Mesenchymal stem cell (in vitro differentiated cells and primary cell): ENCODE measurements around the gene GALNT3.

Experiments used
- DNase-seq: peaks from one replicate; pipeline ENCODE4 v3.0.0-alpha.2; 2013
- H2AFZ ChIP-seq: one replicate; pipeline ENCODE4 v1.6.1; 2013; ENCODE audit warnings: low read depth, mild to moderate bottlenecking, control low read depth, inconsistent platforms, low read length, moderate library complexity
- H2AK5ac ChIP-seq: 2 replicates; pipeline ENCODE4 v1.6.1; 2013; ENCODE audit warnings: low read length, moderate library complexity, mild to moderate bottlenecking, inconsistent platforms; ENCODE audit not compliant: severe bottlenecking
- H2BK120ac ChIP-seq: one replicate; pipeline ENCODE4 v1.6.1; 2013; ENCODE audit warnings: low read depth, mild to moderate bottlenecking, inconsistent platforms, low read length, moderate library complexity
- H2BK12ac ChIP-seq, 2 experiments: one replicate each; pipeline ENCODE4 v1.6.1; 2013; ENCODE audit warnings: inconsistent platforms in 2 of 2, low read length in 2 of 2, mild to moderate bottlenecking in 2 of 2, moderate library complexity in 2 of 2, control low read depth in 1 of 2
- H2BK15ac ChIP-seq: one replicate; pipeline ENCODE4 v1.6.1; 2013; ENCODE audit warnings: mild to moderate bottlenecking, low read depth, inconsistent platforms; ENCODE audit not compliant: poor library complexity, severe bottlenecking
- H2BK5ac ChIP-seq: 2 replicates; pipeline ENCODE4 v1.6.1; 2013; ENCODE audit warnings: low read depth, mild to moderate bottlenecking, low read length, control low read depth, inconsistent platforms; ENCODE audit not compliant: poor library complexity, severe bottlenecking
- H3K14ac ChIP-seq, 2 experiments: one replicate each; pipeline ENCODE4 v1.6.1; 2013; ENCODE audit warnings: inconsistent platforms in 2 of 2, low read length in 2 of 2, control low read depth in 1 of 2, mild to moderate bottlenecking in 1 of 2, moderate library complexity in 1 of 2
- H3K18ac ChIP-seq, 2 experiments: one replicate each; pipeline ENCODE4 v1.6.1; 2013; ENCODE audit warnings: inconsistent platforms in 2 of 2, low read length in 2 of 2, control low read depth in 1 of 2, low read depth in 1 of 2, mild to moderate bottlenecking in 1 of 2
- H3K23ac ChIP-seq, 2 experiments: one replicate each; pipeline ENCODE4 v1.6.1; 2013; ENCODE audit warnings: inconsistent platforms in 2 of 2, low read length in 2 of 2, mild to moderate bottlenecking in 2 of 2, moderate library complexity in 2 of 2, control low read depth in 1 of 2
- H3K27ac ChIP-seq: 2 replicates; pipeline ENCODE4 v1.5.1; 2013; ENCODE audit warnings: mild to moderate bottlenecking, moderate library complexity, low read length, control low read depth, inconsistent platforms; ENCODE audit not compliant: poor library complexity, severe bottlenecking
- H3K27me3 ChIP-seq, 2 experiments: 2 replicates each; pipeline versions ENCODE4 v1.6.1 to v1.7.0; 2013; ENCODE audit warnings: low read length in 2 of 2, mild to moderate bottlenecking in 2 of 2, moderate library complexity in 2 of 2, control low read depth in 1 of 2, inconsistent platforms in 1 of 2; ENCODE audit not compliant: control insufficient read depth in 1 of 2, insufficient read depth in 1 of 2
- H3K36me3 ChIP-seq, 2 experiments: 2 replicates each; pipeline versions ENCODE4 v1.6.1 to v1.7.0; 2013; ENCODE audit warnings: low read length in 2 of 2, control low read depth in 1 of 2, inconsistent platforms in 1 of 2, low read depth in 1 of 2, mild to moderate bottlenecking in 1 of 2; ENCODE audit not compliant: insufficient read depth in 2 of 2, control insufficient read depth in 1 of 2
- H3K4ac ChIP-seq, 2 experiments: one replicate each; pipeline ENCODE4 v1.6.1; 2013; ENCODE audit warnings: inconsistent platforms in 2 of 2, low read length in 2 of 2, mild to moderate bottlenecking in 2 of 2, moderate library complexity in 2 of 2, control low read depth in 1 of 2, low read depth in 1 of 2
- H3K4me1 ChIP-seq: 2 replicates; pipeline ENCODE4 v1.6.1; 2013; ENCODE audit warnings: low read depth, low read length, control low read depth; ENCODE audit not compliant: control insufficient read depth, insufficient read depth
- H3K4me2 ChIP-seq: 2 replicates; pipeline ENCODE4 v1.6.1; 2013; ENCODE audit warnings: low read length, mild to moderate bottlenecking, inconsistent platforms; ENCODE audit not compliant: poor library complexity, severe bottlenecking
- H3K4me3 ChIP-seq, 2 experiments: 2 replicates each; pipeline versions ENCODE4 v1.5.1 to v1.7.0; 2013; ENCODE audit warnings: low read length in 2 of 2, mild to moderate bottlenecking in 2 of 2, control low read depth in 1 of 2, low read depth in 1 of 2; ENCODE audit not compliant: insufficient read depth in 1 of 2
- H3K79me1 ChIP-seq: replicated peaks from 2 replicates; pipeline ENCODE4 v1.6.1; 2013; ENCODE audit warnings: mild to moderate bottlenecking, control low read depth, low read length, inconsistent platforms; ENCODE audit not compliant: poor library complexity, severe bottlenecking
- H3K9ac ChIP-seq: 2 replicates; pipeline ENCODE4 v1.7.0; 2013; ENCODE audit warnings: mild to moderate bottlenecking, low read length, moderate library complexity
- H3K9me3 ChIP-seq: 2 replicates; pipeline ENCODE4 v1.7.0; 2013; ENCODE audit warnings: mild to moderate bottlenecking, low read length; ENCODE audit not compliant: control insufficient read depth
- H4K8ac ChIP-seq: one replicate; pipeline ENCODE4 v1.6.1; 2013; ENCODE audit warnings: inconsistent platforms, mild to moderate bottlenecking, low read length, moderate library complexity
- H4K91ac ChIP-seq: one replicate; pipeline ENCODE4 v1.6.1; 2013; ENCODE audit warnings: mild to moderate bottlenecking, low read length, inconsistent platforms
- WGBS: methylation state at CpG from one replicate; pipeline ENCODE4 v1.1.7; 2013; ENCODE audit warnings: mixed read lengths; 5-methylcytosine and 5-hydroxymethylcytosine counted together

Gene GALNT3

DNA sequence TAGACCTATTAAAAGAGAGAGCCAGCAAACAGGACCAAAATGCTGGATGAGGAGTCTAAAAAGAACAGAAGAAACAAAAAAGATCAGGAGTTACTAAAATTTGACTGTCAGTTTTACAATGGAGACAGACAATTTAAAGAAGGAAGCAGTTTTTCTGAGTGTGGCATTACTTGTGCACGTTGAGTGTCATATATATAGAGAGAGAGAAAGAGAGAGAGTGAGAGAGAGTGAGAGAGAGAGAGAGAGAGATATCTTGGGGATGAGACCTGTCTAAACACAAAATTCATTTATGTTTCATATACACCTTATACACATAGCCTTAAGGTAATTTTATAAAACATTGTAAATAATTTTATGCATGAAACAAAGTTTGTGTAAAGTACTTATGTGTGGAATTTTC lies 2.1 kb upstream of the GALNT3 start:
- WGBS, result 57% methylated on average over 1 of the region's 1 CpG
- H3K23ac ChIP-seq, result no peak overlapping the region
- no peak overlapping the region for H3K27ac ChIP-seq
- H3K4me1 ChIP-seq, result peaks cover 17% of the 10 kb centered on the region
- H2BK5ac ChIP-seq, result no peak overlapping the region
- H3K79me1 ChIP-seq, result peaks cover 5% of the 10 kb centered on the region
- H3K4me3 ChIP-seq, result no peak overlapping the region
- DNase-seq, result no peak
- H3K4me2 ChIP-seq, result no peak overlapping the region
- no peak overlapping the region for H4K8ac ChIP-seq
- no peak overlapping the region for H3K14ac ChIP-seq
- H2AK5ac ChIP-seq, result no peak overlapping the region
- no peak overlapping the region for H2AFZ ChIP-seq
- H3K27me3 ChIP-seq, result peaks cover 0 to 14% of the 10 kb centered on the region in 2 experiments
- no peak overlapping the region for H2BK12ac ChIP-seq
- H3K18ac ChIP-seq, result no peak overlapping the region
- no peak overlapping the region for H2BK15ac ChIP-seq
- no peak overlapping the region for H3K9ac ChIP-seq
- no peaks in the 10 kb centered on the region for H3K9me3 ChIP-seq
- no peak overlapping the region for H2BK120ac ChIP-seq
- H4K91ac ChIP-seq, result no peak overlapping the region
- H3K4ac ChIP-seq, result no peak overlapping the region
- H3K36me3 ChIP-seq, result peaks cover 0 to 2% of the 10 kb centered on the region in 2 experiments

DNA sequence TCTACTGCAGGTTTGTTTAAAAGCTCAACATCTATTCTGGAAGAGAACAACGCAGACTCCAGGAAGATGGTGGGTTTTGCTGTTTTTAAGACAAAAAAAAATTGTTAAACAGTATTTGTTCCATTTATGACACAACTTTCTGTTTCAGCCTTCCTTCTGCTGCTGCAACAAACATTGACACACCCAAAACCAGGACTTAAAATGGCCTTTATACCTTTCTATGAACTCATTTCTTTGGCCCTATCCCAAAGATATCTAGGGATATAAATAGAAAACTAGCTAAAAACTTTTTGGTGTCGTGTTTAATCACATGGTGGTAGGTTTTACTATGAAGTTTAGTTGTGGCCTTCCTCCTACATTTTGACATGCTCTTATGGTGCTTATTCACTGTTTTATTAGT lies 964 bp upstream of the GALNT3 start:
- Histone ChIP-seq H3K27ac (no peak overlapping the region), H2BK15ac (no peak overlapping the region), H2BK5ac (no peak overlapping the region), H4K91ac (no peak overlapping the region), H2AK5ac (no peak overlapping the region), H3K36me3 (peaks cover 0 to 2% of the 10 kb centered on the region in 2 experiments), H3K4me3 (peak overlapping the region in 1 of 2 experiments; percentile 76), H3K27me3 (peaks cover 0 to 14% of the 10 kb centered on the region in 2 experiments), H3K4me1 (peaks cover 17% of the 10 kb centered on the region), H3K9ac (no peak overlapping the region), H3K4ac (no peak overlapping the region), H3K4me2 (no peak overlapping the region), H3K79me1 (peaks cover 5% of the 10 kb centered on the region), H2BK120ac (no peak overlapping the region), H3K14ac (no peak overlapping the region), H4K8ac (no peak overlapping the region), H3K23ac (no peak overlapping the region), H2BK12ac (no peak overlapping the region), H3K9me3 (no peaks in the 10 kb centered on the region), H3K18ac (no peak overlapping the region), H2AFZ (peak overlapping the region; percentile 53)
- DNase-seq, result peak; percentile 10
- WGBS, result no CpG with 5 or more reads among the region's 2 CpGs

DNA sequence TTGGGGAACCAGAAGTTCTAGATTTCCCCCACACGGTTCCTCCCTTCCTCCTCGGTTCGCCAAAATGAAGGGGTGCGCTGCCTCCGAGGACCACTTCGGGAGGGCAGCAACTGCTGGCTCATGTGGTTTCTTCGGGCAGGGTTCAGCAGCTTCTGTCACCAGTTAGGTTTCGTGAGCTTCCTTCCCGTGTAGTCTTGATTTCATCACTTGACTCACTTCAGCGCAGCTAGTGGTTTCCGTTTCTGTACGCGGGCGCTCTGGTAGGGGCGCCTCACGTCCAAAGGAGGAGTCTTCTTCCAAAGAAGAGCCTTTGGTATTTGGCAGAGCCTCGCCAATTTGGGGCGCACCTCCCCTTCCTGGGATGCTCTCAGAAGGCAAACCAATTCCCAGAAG lies 485 bp upstream of the GALNT3 start:
- H3K4me1 ChIP-seq, result peaks cover 17% of the 10 kb centered on the region
- H3K79me1 ChIP-seq, result peaks cover 5% of the 10 kb centered on the region
- H3K27me3 ChIP-seq, result peaks cover 0 to 14% of the 10 kb centered on the region in 2 experiments
- 1% methylated on average over 18 of the region's 18 CpGs for WGBS
- H3K9ac ChIP-seq, result peak overlapping the region; percentile 41
- H3K4ac ChIP-seq, result peak overlapping the region in 1 of 2 experiments; percentile 17
- H4K8ac ChIP-seq, result peak overlapping the region; percentile 75
- H2BK120ac ChIP-seq, result no peak overlapping the region
- no peak overlapping the region for H2BK12ac ChIP-seq
- no peak overlapping the region for H3K14ac ChIP-seq
- no peak overlapping the region for H2BK5ac ChIP-seq
- peak; percentile 72 for DNase-seq
- H4K91ac ChIP-seq, result peak overlapping the region; percentile 56
- H2BK15ac ChIP-seq, result peak overlapping the region; percentile 26
- H3K4me2 ChIP-seq, result peak overlapping the region; percentile 95
- H3K27ac ChIP-seq, result no peak overlapping the region
- peak overlapping the region; percentile 53 for H2AFZ ChIP-seq
- peaks cover 0 to 2% of the 10 kb centered on the region in 2 experiments for H3K36me3 ChIP-seq
- H3K18ac ChIP-seq, result peak overlapping the region; percentile 37 to 70
- no peak overlapping the region for H2AK5ac ChIP-seq
- no peaks in the 10 kb centered on the region for H3K9me3 ChIP-seq
- peak overlapping the region; percentile 76 to 84 for H3K4me3 ChIP-seq
- H3K23ac ChIP-seq, result peak overlapping the region in 1 of 2 experiments; percentile 9

DNA sequence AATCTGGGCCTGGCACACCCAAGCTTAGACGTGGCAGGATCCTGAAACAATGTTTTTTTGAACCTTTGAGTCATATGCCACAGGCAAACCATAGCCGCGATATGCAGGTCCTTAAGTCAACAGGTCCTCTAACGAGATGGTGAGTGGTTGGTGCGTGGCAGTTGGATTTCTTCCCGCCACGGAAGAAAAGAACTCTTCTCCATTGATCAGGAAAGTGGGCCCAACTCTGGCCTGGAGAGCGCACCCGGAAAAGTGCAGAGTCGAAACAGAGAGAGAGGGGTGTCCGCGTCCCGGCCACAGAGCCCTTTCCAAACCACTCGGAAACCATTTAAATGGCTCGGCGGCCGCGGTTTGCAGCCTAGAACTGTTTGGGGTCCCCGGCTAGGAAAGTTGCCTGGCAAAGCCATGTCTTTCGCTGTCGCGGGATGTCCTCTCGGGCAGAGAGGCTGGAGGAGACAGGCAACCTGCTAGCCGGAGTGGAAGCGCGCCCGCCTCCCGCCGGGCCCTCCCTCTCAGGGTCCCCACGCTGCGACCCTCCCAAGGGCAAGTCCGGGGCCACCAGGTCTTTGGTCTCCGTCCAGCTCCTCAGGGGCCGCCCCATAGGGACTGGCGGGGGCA lies 777 bp downstream of the GALNT3 start:
- Histone ChIP-seq H3K4me2 (peak overlapping the region; percentile 95), H4K8ac (peak overlapping the region; percentile 69), H2BK120ac (peak overlapping the region; percentile 3), H3K27ac (peak overlapping the region; percentile 72), H3K4me3 (peak overlapping the region; percentile 76 to 84), H3K18ac (peak overlapping the region; percentile 54 to 70), H2BK5ac (no peak overlapping the region), H2AK5ac (no peak overlapping the region), H3K9me3 (no peaks in the 10 kb centered on the region), H2BK12ac (peak overlapping the region; percentile 66 to 74), H2BK15ac (no peak overlapping the region), H3K4ac (peak overlapping the region; percentile 79 to 87), H3K36me3 (peaks cover 0 to 2% of the 10 kb centered on the region in 2 experiments), H3K79me1 (peaks cover 5% of the 10 kb centered on the region), H3K9ac (no peak overlapping the region), H3K14ac (peak overlapping the region in 1 of 2 experiments; percentile 3), H3K23ac (peak overlapping the region in 1 of 2 experiments; percentile 20), H4K91ac (peak overlapping the region; percentile 68), H3K4me1 (peaks cover 17% of the 10 kb centered on the region), H2AFZ (peak overlapping the region; percentile 66), H3K27me3 (peaks cover 0 to 14% of the 10 kb centered on the region in 2 experiments)
- 2% methylated on average over 31 of the region's 35 CpGs for WGBS
- peak; percentile 52 for DNase-seq
